Stimulated activated CD8-positive, alpha-beta memory T cell treated with anti-CD3 and anti-CD28 coated beads, Interleukin-4, amount 100 ng/mL, for 24 hours (primary cell): ENCODE results near the gene CCDC28B.

Source experiments
- DNase-seq: peaks from one replicate; pipeline ENCODE4 v3.0.0-alpha.2; 2020; ENCODE audit warnings: low read depth

CCDC28B gene

DNA sequence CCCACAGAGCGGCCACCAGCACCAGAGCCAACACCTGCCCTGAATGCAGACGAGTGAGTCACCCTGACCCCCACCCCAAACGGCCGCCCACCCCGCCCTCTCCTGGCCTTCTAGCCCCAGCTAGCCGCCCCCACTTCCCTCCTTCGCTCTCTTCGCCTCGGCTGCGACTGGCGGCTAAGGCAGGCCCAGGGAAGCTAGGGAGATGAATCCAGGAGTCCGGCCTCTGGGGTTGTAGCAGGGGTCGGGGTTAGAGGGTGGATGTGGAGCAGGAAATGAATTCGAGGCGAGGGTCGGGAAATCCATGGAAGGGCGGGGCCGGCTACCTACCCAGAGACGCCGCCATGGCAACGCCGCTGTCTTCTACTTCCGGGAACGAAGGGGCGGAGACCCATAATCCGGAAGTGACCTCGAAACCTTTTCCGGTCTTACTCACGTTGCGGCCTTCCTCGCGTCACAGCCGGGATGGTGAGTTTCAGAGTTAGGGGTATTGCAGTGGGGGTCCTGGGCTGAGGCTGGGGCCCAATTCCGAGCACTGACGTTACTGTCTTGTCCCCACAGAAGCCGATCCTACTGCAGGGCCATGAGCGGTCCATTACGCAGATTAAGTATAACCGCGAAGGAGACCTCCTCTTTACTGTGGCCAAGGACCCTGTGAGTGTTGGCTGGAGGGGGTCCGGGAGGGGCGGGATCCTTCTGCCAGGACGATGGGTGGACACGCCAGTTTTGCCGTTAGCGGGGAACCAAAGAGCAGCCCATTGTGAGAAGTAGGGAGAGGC is 21.8 kb downstream of the CCDC28B start, which contains the start of the genes EIF3I and TMEM234:
Gene EIF3I (plus strand): TSS at position 428 of the 776 bp plus-strand sequence. CDS start 35 bp downstream, at position 463.
Gene TMEM234 (minus strand): TSS at position 374 of the 776 bp plus-strand sequence. CDS start 31 bp downstream, at position 343.
- DNase-seq = peak; percentile 86

DNA sequence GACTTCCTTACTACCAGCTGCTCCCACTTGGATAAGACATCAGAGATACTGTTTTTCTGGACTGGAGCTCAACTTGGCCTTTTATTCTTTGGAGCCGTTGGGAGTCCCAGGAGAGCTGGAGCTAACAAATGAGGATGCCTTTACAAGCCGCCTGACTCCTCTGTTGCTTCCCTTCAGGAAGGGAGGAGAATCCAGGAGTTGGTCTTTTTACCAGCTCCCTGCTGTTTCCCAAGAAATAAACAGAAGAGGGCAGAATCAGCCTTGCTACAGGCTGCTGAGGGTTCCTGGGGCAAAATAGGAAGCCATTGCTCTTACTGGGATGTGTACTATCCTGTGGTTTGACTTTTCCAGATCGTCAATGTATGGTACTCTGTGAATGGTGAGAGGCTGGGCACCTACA is 23.3 kb downstream of the CCDC28B start:
- no peak for DNase-seq

DNA sequence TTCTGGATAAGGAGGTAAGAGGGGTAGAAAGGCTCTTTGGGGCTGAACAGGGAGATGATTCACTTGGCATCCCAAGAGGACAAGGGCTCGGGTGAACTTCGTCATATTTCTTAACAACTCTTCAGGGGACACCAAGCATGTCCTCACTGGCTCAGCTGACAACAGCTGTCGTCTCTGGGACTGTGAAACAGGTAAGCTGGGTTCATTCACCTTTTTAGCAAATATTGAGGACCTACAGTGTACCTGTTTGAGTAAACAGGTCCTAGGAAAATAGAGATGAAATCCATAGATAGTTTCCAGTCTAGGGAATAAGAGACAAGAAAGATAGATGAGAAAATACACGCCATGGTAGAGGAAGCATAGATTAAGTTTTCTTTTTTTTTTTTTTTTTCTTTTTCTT is 23.9 kb downstream of the CCDC28B start:
- DNase-seq = no peak

DNA sequence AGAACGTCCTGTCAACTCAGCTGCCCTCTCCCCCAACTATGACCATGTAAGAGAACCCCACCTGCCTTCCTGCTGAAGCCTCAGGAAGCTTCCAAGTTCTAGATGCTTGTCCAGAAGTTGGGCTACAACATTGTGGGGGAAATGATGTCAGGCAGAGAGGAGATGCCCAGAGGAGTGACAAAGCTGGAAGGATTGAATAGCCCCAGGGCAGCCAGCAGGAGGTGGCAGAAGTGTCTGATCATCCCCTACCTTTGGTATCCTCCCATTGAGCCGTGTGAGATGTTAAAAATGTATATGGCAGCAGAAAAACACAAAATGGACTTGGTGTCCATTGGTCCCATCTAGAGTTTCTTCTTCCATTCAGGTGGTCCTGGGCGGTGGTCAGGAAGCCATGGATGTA is 28.4 kb downstream of the CCDC28B start:
- no peak for DNase-seq

DNA sequence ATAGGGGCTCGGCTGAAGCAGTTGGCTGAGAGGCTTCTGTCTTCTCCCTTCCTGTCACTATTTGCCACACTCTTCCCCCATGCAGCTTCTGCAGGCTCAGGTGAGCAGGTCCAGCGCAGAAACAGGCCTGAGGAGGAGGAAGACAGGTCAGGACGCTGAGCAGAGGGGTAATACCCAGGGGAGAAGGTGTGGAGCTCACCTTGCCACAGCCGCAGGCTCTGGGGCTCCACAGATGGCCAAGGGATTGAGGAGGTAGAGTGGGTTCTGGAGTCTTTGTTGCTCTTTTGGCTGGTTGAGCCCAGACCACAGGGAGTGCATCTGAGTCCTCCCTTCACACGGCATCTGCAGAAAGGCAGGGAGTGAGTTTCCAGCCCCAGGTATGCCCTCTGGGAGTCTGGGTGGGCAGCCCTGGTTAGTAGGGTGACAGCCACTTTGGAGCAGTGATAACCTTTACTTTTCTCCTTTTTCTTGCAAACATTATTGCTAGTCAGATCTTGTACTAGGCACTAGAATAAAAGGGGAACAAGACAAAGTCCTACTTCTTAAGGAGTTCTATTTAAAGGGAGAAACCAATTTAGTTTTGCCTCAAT is 31.5 kb downstream of the CCDC28B start:
- no peak for DNase-seq

DNA sequence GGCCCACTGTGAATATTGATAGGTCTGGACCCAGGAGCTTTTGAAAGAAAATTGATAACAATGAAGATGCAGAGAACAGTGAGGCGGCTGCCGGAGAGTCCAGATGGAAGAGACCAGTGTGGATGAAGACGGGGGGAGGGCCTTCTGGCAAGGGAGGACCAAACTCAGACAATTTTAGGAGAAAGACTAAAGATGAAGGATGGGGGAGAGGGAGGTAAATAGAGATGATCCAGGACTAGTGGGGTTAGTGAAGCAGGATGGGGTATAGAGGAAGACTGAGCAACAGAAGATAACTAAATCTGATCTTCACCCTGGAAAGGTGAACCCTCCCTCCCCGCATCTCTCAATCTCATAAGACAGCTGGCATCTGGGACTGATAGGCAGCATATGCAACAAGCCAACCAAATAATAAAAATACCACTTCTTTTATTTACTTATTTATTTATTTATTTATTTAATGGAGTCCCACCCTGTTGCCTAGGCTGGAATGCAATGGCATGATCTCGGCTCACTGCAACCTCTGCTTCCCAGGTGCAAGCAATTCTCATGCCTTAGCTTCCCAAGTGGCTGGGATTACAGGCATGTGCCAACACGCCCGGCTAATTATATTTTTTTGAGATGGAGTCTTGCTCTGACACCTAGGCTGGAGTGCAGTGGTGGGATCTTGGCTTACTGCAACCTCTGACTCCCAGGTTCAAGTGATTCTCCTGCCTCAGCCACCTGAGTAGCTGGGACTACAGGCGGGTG is 32.3 kb downstream of the CCDC28B start:
- no peak for DNase-seq

DNA sequence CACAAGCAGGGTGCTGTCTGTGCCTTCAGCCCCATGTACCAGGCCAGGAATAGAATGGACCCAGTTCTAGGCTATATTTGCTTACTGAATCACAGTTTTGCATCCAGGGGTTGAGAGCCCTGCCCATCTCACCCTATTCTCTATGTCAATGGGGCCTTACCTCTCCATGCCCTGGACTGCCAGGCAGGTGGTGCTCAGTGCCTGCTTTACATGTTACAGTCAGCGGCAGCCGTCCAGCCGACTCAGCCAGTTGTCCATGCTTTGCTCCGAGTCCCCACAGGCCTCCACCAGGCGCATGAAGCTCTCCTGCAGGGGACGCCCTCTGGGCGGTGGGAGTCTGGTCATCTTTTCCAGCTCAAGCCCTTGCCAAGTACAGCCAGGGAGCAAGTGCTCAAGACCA is 34.4 kb downstream of the CCDC28B start:
- no peak for DNase-seq

DNA sequence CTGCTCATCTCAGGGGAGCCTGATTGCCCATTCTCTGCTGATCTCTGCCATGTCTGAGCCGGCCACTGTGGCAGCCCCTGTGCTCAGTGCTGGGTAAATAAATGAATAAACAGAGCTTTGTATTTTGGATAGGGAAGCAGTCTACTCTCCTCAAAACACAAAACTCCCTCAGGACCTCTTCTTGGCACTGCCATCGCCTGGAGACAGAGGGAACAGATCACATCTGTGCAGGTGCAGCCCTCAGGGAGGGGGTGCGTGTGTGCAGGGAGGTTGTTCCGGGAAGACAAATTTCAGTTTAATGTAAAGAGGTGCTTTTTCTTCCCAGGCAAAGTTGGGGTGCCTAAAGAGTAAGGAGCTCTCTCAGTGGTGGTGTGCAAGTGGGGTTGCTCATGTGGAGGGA is 38.9 kb downstream of the CCDC28B start:
- no peak for DNase-seq

DNA sequence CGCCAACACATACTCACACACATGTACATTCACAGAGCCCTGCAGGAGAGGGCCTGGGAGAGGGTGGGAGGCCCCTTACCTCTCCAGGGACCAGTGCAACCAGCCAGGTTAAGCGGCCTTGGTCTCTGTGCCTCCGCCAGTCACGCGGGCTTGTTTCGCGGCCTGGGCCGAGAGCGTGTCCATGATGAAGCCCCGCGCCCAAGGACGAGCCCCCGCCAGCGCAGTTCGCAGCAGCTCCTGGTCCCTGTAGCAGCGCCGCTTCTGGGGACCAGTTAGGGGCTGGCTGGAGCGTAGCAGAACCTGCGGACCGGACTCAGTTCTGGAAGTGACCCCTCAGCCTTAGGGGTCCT is 39.4 kb downstream of the CCDC28B start:
- no peak for DNase-seq

DNA sequence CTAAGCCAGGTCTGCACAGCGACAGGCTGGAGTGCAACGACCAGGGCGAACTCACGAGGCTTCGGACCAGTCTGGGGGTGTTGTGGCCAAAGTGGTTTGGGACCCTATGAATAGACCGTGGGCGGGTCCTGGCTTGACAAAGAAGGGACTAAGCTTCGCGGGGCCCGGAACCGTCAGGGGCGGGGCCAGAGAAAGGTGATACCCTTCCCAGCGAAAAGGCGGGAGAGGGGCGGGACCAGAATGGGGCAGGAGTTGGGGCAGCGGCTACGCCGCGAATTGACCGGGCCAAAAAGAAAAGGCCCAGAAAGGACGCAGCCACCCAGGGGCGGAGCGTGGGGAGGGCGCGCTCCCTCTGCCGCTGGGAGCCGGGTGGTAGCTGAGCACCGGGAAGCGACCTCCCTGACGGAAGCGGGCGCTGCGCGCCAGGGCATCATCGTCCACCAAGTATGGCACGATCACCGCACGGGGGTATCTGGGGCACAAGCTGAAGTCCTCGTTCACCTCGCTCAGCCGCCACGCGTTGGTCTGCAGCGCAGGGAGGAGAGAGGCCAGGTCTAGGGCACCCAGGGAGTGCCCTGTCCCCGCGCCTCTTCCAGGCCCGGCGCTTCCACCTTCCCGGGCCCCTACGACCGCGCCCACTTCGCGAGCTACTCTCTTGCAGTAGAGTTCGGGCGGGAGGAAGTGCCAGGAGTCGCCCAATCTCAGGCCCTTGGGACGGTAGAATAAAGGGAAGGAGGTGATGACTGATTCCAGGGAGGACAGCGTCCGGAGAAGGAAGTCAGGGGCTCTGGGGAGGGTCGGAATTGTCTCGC is 40.0 kb downstream of the CCDC28B start:
- no peak for DNase-seq

DNA sequence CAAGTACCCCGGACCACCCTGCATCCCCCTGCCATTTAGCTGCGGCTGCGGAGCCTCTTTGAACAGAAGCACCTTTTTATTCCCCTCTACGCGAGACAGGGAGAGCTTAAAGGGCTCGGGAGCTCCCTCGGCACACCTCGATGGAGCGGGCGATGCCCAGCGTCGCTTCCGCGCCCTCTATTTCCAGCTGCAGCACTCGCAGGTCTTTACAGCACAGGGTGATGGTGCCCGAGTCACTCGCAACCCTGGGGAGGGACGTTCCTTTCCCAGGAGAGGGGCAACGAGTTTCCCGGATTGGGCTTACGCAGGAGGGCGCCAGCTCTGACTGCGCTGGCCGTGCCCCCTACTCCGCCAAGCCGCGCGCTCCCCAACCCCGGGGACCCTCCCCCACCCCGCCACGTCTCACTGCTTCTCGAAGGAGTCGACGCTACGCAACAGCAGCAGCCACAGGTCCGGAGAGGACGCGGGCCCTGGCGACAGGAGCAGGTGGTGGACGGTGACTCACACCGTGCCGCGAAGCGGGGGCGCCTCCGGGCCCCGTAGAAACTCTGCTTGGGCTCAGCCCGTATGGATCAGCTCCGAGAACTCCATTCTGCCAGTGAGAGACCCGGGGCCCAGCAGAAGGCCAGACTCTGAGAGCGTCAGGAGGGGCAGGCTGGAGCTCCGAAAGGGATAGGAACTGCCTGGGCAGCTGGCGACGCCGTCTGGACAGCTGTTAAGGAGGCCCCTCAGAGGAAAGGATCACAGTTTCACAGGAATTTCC is 40.8 kb downstream of the CCDC28B start:
- no peak for DNase-seq

DNA sequence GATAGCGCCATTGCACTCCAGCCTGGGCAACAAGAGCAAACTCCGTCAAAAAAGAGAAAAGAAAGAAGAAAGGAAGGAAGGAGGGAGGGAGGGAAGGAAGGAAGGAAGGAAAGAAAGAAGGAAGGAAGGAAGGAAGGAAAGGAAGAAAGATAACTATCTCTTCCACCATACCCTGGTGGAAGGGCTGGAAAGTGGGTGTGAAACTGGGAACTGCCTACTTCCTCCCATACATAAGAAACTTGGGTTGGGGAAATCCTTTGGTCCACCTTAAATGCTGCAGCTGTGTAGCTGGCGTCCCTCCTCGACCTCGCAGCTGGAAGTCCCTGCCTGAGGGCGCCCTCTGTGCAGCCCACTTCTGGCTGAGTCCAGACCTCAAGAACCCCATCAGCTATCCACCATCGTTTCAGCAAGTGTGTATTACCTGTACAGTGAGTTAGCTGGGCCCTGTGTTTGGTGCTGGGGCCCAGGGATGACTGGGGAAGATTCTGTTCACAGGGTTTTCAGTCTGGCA is 42.0 kb downstream of the CCDC28B start:
- DNase-seq = no peak

DNA sequence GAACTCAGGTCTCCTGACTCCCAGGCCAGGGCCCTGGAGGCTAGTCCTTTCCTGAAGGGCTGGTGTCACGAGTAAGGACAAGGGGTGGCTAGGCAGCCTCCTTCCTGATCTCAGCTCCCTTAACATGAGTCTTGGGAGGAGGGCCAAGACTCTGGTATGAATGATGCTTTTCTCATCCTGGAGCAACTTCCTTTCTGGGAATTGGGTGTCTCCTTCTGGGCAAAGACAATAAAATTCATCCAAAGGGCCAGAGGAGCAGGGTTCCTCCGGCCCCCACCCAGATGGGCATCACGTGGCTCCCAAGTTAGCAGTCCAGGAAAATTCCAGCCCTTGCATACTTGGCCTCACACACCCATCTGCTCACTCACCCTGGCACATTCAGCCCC is 46.5 kb downstream of the CCDC28B start, which contains the start of gene FAM167B:
Gene FAM167B (plus strand): TSS at position 335 of the 386 bp plus-strand sequence. CDS start 200 bp downstream, outside the sequence.
- DNase-seq = no peak

DNA sequence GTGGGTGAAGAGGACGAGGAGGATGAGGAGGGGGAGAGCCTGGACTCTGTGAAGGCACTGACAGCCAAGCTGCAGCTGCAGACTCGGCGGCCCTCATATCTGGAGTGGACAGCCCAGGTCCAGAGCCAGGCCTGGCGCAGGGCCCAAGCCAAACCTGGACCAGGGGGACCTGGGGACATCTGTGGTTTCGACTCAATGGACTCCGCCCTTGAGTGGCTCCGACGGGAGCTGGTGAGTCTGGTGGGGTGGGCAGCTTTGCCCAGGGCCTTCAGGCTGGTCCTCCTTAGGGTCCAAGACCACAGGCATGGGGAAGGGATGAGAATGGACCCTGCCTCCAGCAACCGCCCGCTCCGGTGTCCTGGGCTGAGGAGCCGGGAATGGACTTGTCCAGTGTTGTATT is 47.1 kb downstream of the CCDC28B start:
- DNase-seq = no peak

DNA sequence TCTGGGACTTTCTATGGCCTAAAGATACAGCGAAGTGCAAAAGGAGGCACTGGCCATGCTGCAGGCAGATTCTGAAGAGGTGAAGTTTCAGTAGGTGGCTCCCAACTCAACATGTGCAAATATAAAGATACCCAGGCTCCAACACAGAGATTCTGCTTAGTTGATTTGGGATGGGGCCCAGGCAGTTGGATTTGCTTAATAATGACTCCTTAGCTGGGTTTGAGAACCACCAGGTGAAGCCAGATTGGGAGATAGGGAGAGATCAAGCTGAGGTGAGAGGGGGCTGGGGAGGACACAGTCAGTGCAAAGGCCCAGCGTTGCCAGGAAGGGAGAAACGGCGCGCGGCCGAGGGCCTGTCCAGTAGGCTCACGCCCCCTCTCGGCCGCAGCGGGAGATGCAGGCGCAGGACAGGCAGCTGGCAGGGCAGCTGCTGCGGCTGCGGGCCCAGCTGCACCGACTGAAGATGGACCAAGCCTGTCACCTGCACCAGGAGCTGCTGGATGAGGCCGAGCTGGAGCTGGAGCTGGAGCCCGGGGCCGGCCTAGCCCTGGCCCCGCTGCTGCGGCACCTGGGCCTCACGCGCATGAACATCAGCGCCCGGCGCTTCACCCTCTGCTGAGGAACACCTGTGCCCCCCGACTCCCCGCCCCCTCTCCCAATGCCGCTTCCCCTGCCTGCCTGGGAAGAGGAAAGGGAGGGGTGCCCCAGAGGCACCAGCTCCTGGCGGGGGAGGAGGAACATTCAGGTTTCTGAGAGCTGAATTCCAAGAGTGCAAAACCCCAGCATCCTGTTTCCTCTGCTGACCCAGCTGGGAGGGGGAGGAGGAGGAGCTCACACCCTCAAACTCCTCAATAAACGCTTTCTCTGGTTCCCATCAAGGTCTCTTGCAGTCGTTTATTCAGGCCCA is 47.8 kb downstream of the CCDC28B start:
- peak; percentile 72 for DNase-seq

DNA sequence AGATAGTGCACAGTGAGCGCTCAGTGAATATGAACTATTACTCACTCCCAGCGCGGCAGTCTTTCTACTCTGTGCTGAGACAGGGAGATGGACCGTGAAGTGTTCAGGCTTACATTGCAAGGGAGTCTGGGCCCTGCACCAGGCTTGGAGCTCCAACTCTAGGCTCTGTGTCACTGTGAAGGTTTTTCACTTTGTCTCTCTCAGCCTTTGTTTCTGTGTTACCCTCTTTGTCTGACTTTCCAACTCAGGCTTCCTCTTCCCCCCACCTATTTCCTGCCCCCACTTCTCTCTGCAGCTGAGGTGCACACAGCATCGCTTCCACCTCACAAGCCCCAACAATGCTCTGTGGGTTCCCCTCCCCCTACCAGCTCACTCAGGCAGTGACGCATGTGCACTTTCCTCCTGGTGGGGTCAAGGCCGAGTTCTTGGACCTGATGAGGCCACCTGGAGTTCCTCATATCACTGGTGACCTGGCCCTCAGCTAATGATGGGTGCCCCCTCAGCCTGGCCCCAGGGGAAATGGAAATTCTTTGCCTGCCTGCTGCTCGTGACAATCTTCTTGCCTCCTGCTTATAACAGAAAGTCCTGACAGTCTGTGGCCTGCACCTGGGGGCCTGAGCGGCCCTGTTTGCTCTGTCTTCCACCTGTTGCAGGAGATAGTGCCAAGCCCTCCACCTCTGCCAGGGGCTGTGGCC is 49.6 kb downstream of the CCDC28B start:
- peak; percentile 70 for DNase-seq

DNA sequence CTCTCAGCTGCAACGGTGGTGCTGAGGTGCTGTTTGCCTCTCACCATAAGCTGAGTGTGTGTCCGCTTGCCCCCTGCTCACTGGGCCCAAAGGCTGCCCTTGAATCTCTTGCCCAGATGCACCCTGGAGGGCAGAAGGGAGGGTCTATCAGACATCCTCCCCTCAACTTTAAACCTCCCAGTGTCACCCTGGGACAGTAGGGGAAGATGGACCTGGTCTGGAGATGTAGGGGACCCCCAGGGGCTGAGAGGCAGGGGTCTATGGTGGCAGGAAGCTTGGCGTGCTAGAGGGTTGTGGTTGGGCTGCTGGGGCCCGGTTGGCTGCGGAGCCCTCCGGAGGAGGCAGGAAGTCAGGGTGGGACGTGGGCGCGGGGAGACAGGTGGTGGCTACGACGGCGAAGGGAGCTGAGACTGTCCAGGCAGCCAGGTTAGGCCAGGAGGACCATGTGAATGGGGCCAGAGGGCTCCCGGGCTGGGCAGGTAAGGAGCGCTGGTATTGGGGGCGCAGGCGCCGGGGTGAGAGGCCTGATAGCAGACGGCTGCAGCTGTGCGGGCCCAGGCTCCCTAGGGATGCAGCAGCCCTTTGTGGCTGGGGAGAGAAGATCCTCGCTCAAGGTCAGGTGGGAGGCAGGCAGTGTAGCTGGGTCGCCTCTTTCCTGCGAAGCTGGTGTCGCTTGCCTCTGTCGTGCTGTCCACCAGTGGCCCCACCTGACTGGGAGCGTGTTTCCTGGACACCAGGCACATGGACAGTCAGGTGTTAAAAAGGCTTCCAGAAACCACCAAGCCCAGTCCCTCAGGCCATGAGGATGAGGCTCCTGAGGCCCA is 50.7 kb downstream of the CCDC28B start, which contains the start of gene LCK:
Gene LCK (plus strand): TSS at position 373 of the 824 bp plus-strand sequence. CDS start 23,065 bp downstream, outside the sequence.
- DNase-seq = peak; percentile 58
